NCI-H1436 (cell line): ENCODE data around the gene HOXA7.

Experiments
- DNase-seq: peaks from one replicate; lab custom pipeline; 2025; lab: John Stamatoyannopoulos, UW

Gene HOXA7

DNA sequence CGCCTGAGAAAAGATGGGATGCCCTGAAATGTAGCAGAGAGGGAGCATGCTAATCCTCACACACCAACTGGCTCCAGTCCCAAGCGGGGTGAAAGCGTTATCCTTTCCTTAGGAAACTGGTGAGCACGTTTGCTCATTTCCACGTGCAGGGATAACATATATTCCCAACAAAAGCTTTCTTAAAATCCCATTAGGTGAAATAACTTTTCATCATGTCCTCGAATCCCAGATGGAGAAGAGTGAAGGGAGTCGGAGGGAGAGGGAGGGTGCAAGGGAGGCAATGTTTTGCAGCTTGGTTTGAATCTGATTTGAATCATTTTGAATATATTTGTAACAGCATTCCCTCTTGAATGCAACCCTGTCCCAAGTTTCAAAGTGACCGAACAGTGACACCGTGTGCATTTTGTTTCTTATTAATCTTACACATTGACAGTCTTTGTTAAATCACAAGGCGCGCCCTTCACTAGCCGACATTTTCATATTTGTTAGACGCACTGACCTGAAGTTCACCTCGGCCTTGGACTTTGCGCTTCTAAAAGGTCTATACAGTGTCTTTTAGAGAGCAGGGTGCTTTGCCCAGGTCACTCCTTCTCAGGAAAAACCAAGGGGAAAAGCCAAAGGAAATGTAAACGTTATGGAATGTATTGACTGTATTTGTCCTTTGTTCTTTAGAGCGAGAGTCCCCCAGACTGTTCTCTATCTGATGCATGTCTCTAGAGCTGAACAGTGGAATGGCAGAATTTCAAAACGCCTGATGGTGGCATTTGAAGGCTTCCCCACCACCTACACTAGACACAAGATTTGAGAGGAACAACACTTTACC, 22.9 kb downstream of the HOXA7 start:
- DNase-seq, result no peak

DNA sequence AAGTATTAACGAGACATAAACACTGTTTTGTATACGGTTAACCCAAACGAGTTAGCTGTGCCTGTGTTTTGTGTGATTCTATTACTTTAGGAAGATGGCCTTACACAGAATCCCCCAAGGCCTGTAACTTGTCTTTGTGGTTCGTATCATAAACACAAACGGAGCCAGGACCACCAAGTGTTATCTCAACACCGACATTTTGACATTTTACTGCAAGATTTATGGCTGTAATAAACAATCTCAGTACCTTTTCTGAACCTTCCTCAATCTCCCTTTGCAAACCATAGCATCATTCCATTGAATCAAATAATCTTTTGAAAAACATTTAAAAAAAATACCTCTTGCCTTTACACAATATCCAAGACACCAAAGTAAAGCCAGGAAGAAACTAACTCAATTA, 23.5 kb downstream of the HOXA7 start:
- no peak for DNase-seq

DNA sequence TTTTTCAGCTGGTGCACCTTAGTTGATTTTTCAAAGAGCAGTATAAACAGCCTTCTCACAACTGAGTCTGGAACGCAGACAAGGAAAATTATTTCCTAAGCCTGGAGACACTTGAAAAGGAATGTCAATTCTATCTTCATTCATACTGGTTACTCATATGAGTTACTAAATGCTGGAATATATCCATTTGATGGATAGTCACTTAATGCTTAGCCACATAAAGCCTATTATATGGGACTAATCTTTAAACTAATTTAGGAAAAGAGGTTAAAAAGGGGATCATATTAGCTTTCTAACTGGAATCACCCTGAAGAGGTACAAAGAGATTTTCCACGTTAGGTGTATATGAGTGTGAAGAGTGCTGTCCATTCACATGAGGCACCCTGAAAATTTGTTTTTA, 24.3 kb downstream of the HOXA7 start:
- no peak for DNase-seq

DNA sequence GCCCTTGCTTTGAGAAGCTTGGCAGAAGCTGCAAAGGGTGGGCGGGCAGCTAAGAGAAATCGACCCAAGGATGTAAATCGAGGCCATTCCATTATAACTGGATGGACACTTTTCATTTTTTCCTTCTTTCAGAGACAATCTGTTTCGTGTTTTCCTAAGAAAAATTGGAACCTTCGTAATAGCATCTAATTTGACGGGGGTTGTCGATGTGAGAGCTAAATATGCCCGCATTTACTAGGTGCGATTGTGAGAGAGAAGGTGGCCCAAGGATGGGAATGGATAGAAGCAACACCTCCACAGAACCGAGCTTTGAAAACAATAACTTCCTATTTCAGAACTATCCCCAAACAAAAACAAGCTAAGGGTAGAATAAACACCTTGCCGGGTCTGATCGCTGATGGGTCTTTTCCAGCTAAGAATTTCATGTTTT, 25.1 kb downstream of the HOXA7 start:
- no peak for DNase-seq

DNA sequence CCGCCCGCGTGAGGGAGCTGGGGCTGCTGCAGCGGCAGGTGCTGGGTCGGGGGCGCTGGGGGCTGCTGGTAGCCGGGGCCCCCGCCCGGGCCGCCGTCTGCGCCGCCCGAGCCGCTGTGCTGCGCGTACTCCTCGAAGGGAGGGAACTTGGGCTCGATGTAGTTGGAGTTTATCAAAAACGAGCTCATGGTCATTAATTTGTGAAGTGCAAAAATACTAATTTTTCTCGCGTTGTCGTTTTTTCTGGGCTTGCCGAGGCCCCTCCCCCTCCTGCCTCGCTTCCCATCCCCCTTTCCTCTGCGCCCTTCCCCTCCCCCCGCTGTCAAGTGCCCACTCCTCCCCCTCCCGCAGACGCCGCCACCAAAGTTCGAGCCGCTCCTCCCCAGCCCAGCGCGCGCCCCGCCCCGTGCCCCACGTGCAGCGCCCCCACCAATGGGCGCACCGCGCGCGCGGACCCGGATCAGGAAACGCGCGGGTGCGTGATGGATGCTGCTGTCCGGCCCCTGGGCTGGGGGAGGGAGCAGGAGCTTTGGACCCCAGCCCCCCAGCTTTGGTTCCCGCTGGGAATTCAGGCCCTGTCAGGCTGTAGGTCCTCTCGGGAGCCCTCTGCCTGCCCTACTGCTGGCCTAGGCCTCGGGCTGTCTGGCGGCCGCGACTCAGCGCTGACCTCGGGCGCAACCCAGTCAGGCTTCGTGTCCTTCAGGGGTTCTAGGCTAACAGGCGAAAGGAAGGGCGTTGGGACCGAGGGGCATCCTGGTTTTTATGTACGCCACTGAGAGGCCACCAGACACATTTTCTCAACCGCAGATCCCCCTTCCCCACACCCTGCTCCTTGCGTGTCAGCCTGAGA, 25.7 kb downstream of the HOXA7 start, which contains the start of gene HOXA4:
TSS of gene HOXA4 (minus strand) at position 218 of the 850 bp plus-strand sequence. CDS start at position 194, 24 bp downstream.
- DNase-seq, result peak; percentile 74

DNA sequence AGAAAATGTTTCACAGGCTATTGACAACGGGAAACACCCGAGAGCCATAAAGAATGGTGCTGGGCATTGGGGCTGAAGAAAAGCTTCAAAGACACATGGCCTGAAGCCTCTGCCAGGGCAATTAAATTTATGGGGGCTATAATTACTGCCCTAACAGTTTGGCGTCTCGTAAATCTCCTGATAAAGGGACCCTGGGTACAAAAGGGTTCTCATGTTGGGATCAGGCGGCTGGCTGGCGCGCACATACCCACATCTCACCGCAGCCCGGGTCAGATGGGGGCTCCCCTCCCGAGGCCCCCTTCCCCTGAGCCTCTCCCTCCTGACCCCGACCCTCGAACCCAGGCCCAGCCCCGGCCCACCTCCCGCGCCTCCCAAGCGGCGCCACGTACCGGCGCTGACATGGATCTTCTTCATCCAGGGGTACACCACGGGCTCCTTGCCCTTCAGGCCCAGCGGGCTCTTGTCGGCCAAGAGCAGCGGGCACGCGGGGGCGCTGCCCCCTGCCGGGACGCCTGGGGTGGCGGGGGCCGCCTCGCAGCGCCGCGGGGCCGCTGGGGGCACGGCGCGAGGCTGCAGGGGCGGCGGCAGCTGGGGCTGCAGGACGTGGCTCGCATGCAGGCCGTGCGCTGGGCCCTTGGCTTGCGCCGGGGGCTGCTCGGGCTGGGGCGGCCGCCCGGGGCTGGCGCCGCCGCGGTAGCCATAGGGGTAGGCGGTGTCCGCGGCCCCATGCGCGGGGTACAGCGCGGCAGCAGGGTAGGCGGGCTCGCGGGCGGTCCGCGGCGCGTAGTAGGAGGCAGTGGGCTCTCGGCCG, 26.5 kb downstream of the HOXA7 start:
- no peak for DNase-seq

DNA sequence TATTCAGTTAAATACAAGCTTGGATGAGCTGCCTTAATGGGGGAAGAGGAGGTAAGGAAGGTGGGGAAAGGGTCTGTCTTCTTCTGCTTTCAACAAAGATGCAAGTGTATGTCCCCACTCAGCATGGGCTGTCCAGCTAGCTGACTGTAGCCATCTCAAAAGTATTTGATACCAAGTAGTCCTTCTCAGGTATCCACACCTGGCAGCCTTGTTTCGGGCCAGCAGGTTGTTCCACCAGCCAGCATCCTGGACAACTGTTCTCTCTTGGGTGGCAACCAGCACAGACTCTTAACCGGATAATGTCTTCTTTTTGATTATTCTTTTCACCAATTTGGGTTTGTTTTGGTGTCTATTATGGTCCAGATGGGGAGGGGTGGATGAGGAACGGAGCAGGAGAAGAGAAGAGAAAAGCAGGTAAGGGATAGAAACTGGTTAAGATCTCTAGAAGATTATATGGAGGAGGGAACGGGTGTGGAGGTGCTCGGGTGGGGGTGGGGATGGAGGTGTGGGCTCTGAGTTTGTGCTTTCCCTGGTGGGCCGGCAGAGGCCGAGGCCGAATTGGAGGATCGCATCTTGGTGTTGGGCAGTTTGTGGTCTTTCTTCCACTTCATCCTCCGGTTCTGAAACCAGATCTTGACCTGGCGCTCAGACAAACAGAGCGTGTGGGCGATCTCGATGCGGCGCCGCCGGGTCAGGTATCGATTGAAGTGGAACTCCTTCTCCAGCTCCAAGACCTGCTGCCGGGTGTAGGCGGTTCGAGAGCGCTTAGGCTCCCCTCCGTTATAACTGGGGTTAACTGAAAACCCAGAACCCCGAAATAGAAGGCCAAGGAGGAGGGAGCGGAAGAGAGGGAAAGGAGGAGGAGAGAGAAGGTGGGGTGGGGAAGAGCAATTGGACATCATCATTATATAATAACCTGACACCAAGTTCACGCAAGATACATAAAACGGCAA, 27.4 kb downstream of the HOXA7 start:
- no peak for DNase-seq

DNA sequence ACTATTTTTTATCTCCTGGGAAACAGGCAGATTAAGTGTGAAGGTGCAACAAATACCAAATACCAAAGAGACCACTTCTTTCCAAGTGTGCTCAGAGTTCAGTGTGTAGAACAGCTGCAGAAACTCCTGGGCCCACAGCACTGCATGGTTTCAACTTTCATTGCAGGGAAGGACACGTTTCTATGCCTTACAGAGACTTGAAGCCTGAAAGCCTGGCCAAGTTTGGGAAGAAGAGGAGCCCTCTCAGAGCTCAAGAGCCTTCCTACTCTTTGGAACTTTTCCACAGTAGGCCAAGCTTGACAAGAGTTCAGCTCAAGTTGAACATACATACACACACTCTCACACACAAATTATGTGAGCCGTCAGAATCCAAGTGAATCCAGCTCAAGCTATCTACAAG, 28.4 kb downstream of the HOXA7 start:
- DNase-seq, result no peak

DNA sequence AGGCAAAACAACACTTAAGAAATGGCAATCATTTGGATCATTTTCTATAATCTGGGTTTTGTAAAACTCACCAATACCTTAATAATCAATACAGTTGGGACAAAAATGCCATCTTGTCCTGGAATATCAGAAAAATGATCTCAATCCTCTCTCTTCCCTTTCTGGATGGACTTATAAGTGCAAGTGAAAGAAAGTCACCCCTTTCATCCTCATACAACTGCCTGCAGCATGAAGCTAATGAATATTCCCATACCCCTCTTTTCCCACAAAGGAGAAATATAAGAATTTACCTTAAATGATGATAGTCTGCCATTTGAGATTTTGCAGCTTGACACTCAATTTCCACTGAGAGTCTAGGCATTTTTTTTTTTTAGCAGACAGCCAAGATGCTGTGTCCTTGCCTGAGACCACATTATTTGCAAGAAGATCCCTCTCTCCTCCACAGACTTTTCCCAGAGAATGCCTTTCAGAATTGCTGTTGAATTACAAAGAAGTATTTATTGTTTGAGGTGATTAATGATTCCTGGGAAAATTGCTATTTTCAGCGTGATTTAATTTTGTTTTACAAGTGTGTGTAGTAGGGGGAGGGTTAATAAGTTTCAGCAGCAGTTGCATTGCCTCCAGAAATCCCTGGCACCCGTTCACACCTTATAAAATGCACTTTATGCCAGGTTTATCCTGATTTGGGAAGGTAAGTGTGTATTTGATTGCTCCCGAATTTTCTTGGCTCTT, 29.7 kb downstream of the HOXA7 start:
- DNase-seq, result no peak

DNA sequence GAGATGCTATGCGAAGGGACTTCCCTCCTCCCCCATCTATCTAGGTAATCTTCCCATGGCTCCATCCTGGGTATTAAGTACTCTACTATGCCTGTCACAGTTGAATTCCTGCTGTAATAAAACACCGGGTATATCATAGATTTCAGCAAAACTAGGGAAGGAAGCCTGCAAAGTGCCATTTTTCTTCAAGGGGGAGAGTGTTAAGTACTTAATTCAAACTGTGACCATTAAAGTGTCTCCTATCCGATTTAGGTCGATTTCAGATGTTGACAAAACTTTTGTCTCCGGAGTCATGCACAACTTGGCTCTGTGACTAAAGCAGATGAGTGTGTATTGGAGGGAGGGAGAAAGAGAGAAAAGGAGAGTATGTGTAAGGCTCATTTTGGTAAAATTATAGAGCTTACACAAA, 30.5 kb downstream of the HOXA7 start:
- DNase-seq, result no peak

DNA sequence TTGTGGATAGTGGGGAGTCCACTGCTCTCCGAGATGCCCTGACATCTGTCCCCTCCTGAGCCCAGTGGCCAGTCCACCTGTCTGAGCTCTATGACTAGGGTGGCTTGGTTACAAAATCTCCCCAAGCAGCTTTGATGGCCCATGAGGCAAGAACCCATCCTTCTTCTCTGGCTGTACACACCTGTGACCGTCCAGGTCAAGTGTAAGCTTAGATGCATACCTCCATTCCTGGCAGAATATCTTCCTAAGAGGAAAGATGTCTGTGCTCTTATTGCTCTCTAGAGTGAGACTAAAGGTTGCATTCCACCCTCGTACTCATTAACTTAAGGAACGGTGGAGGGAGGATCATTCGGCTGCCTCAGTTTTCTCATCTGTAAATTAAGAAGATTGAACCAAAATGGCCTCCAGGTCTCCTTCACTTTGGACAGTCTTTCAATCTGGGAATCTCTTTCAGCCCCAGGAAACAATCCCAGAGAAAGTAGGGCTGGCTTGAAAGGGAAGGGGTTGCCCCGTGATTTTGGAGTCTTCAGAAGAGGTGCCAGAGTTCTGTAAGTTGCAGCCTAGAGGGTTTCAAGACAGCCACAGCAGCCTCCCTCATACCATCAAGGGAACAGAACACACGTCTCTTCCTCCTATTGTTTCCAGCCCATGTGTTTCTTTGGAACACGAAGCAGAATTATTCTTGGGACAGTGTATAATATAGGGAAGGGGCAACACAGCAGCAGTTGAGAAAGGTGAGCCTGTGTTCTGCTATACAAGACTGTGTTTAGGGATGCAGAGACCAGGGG, 31.4 kb downstream of the HOXA7 start:
- no peak for DNase-seq

DNA sequence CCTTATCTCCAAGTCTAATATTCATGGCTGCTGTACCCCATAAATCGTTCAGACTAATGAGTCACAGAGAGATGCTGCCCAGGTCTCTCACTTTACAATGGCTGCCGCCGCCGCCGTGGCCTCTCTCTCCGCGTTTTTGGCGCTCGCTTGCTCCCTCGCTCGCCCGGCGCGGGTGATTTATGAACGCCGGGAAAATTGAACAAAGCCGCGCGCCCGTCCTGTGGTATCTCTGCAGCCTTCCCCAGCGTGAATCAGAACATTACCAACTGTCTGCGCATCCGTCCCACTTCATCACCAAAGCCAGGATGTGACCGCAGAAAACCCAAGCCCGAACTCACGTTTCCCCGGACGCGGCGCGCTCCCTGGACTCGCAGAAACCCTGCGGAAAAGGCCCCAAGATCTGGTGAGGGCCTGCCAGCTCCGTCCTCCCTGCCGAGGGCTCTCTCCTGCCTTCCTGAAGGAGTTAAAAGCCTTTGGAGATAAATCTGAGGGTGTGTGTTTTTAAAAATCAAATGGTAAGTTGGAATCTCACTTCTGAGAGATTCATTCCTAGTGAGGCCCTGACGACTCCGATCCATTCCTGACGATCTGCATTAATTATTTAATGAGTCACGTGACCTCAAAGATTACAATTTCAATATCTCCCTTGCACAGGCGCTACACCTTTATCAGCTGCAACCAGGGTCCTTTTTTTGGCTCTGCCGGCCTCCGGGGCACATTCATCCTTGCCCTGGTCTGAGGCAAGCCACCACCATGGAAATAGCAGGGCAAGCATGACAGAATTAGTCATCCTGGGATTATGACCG, 32.2 kb downstream of the HOXA7 start:
- DNase-seq, result no peak

DNA sequence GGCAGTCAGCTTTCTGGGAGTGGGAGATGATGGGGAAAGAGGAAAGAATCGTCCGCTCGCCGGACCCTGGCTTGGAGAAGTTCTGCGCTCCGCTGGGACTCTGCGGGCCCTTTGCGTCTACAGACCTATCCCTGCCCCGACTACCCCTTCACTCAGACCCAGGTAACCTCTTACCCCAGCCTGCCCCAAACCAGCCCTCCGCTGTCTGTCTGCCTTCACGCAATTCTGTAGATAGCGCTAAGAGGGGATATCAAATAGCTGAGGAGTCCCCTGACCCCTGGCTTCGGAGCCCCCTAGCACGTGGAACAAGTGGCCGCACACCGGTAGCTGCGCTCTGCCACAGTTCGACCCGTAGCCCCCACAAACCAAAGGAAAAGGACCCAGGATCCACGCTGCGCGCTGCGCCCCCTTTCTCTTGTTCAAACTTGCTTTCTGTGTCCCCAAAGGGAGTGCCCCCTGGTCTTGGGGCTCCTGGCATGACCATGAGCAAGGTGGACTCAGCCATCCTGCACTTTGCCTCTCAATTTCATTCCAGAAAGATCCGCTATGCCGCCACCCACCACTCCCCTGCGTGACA, 32.9 kb downstream of the HOXA7 start:
- no peak for DNase-seq

DNA sequence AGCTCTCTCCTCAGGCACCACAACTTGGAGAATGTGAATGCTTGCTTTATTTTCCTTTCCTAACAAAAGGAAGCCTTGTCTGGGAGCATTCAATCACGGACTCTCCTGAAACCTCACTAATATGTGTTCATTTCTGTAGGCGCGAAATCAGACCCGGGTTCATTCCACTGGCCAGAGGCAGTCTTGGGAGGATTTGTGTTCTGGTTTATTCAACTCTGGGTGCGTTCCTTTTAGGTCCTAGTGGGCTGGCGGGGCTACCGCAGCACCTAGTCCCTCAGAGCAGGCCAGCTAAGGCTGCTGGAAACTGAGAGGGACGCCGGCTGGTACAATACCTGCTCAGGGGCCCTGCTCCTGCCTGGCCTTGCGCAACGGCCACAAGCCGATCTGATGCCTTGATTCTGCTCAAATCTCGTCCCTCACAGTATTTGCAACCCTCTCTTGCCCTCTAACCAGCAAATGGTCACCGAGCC, 33.4 kb downstream of the HOXA7 start:
- no peak for DNase-seq

DNA sequence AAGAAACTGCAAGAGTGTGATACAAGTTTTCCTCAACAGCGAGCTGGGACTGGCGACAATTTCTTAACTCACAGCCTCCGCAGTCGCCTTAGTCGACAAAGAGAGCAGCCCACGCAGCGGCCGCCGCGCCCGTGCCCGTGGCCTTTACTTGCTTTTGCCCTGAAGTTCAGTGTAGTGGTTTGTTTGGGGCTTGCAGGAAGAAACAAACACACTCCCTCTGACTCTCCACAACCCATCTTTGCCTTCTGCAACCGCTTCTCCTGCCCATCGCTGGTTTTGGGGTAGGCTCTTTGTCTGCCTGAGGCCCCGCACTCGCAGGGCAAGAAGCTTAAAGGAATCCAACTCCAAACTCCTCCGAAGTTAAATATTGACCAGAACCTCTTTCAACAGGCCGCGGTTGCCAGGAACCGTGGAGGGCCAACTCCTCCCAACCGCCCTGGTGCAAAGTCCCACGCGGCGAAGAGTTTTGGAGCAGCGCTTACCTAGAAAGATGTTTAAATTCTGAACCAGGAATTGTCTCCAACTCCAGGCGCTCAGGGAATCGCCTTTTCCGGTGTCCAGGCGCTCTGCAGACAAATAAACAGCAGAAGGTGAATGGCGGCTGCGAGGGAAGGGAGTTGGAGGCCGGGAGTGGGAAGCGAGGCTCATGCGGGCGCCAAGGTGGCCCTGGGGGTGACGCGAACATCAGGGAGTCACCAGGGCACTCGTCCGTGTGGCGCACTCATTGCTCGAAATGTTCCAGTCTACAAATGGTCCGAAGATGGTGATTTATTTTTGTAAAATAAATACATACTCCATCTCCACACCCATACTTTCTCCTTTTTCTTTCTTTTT, 34.2 kb downstream of the HOXA7 start:
- no peak for DNase-seq

DNA sequence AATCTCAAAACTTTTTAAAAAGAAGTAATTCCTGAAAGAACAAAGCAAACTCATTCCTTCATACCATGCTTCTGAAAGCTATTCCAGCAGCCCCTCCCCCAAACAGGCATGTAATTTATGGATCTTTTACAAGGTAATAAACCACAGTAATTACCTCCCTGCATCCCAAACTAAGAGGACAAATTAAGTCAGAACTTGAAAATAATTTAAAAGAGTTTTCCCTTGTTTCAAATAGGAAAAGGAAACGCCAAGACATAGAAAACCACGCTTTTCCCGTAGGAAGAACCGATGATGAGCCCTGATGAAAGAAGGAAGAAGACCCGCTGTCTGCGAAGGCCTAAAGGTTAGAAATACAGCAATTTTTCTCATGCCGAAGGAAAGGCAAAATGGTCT, 34.8 kb downstream of the HOXA7 start:
- DNase-seq, result no peak

DNA sequence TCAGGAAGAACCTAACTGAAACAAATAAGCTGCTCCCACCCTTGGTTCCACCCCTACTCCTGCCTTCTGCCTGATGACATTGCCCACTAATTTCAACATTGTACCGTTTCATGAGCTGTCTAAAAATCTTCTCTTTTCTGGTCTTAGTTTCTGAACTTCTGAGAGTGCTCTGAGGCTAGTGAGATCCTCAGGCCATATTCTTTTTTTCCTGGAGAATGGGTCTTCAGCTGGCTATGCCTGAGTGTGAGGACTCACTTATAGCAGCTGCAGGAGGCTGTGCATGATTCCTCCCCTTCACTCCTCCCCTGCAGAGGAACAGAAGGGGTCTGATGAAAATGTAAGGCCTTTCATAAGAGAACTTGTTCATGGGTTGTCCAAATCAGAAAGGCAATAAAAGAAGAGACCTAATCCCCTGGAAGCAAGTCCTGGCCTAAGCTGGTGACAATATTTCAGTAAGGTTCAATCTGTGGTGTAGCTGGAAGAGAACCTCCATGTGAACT, 37.0 kb downstream of the HOXA7 start:
- no peak for DNase-seq
